ENCODE measurements around the gene NR2C2. TPM values are rescaled to one million over a fixed set of nuclear protein-coding genes. Genes with fewer than 3 reads are reported as not detected.

NR2C2 gene
- total RNA-seq, 1 donor from 2014 or later, result 56.0 TPM

DNA sequence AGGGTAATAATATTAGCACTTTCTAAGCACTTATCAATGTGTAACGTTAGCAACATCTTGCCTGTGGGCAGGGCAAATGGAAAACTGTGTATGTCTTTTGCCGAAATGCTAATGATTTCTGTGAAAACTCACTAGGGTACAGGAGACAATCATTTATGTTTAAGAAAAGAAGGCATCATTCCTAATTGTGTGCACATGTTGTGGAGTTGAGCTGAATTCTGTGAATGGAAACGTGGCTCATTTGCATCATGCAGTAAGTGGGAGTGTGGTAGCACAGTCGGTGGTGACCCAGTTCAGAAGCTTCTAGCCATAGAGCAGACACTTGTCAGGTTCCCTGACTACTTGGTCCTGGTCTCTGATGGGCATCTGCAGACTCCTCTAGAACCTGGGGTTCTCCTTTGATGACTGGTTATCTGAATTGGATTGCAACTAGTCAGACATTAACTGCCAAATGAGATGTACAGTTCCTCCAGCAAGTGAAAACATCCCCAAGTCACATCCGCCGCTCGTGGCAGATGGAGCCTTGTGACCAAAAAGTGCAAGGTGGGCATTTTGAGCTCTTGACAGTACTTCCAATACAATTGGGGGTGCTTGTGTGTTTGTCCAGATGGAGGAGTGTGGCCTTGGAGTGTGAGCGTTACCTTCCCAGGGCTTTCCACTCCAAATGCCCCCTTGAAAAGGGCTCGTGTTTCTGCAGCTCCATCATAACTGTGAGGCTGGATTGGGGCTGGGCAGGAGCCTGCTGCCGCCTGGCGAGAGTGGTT, 96.2 kb downstream of the NR2C2 start:
- no peak for DNase-seq (ENCODE audit: low spot score, unreplicated experiment)
- Mint-ChIP-seq H3K9me3 (ENCODE audit: low read depth) (no peaks in the 10 kb centered on the region), H3K4me1 (ENCODE audit: low read depth) (no peaks in the 10 kb centered on the region), H3K27ac (no peak overlapping the region), H3K27me3 (no peaks in the 10 kb centered on the region), H3K36me3 (ENCODE audit: insufficient read depth) (peaks cover 18% of the 10 kb centered on the region), H3K4me3 (ENCODE audit: low read depth) (no peak overlapping the region)
- TF ChIP-seq, protein P1, sequence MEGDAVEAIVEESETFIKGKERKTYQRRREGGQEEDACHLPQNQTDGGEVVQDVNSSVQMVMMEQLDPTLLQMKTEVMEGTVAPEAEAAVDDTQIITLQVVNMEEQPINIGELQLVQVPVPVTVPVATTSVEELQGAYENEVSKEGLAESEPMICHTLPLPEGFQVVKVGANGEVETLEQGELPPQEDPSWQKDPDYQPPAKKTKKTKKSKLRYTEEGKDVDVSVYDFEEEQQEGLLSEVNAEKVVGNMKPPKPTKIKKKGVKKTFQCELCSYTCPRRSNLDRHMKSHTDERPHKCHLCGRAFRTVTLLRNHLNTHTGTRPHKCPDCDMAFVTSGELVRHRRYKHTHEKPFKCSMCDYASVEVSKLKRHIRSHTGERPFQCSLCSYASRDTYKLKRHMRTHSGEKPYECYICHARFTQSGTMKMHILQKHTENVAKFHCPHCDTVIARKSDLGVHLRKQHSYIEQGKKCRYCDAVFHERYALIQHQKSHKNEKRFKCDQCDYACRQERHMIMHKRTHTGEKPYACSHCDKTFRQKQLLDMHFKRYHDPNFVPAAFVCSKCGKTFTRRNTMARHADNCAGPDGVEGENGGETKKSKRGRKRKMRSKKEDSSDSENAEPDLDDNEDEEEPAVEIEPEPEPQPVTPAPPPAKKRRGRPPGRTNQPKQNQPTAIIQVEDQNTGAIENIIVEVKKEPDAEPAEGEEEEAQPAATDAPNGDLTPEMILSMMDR (IDR thresholded peaks at IDR 0.05; ENCODE audit: unreplicated experiment), result no peak

DNA sequence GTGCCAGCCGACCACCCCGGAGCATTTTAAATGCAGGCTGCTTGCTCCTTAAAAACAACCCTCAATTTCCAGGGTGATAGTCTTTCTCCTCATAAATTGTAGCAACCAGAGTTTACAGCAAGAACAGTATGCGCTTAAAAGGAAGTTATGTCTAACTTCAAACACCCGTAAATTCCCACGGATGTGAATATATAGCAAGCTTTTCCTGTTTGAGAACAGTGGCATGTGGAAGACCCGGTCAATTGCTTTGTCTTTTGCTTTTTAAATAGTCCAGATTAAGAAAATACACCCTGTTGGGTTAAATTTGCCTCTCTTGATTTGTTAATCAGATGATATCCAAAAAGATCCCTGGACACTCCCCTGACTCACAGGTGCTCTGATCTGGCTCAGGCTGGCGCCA, 96.9 kb downstream of the NR2C2 start:
- Mint-ChIP-seq H3K4me1 (ENCODE audit: low read depth) (no peaks in the 10 kb centered on the region), H3K27me3 (no peaks in the 10 kb centered on the region), H3K27ac (no peak overlapping the region), H3K4me3 (ENCODE audit: low read depth) (no peak overlapping the region), H3K9me3 (ENCODE audit: low read depth) (no peaks in the 10 kb centered on the region), H3K36me3 (ENCODE audit: insufficient read depth) (peaks cover 19% of the 10 kb centered on the region)
- no peak for DNase-seq (ENCODE audit: low spot score, unreplicated experiment)
- TF ChIP-seq, protein P1 (IDR thresholded peaks at IDR 0.05; ENCODE audit: unreplicated experiment), result no peak

DNA sequence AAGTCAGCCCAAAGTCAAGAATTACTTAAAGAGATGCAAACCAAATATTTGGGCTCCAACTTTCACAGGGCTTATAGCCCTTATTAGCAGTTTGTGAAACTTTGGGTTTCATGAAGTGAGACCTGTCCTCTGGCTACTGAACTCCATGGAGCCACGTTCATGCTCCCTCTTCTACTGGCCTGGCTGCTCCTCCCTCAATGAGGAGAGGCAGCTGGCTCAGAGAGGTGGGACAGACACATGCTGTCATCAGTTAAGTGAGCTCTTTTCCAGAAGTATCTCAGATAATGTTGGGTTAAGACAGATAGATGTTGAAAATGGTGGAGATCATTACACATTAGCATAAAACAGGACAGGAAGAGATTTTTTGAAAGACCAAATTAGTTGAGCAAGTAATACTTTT, 98.3 kb downstream of the NR2C2 start:
- Mint-ChIP-seq H3K36me3 (ENCODE audit: insufficient read depth) (peaks cover 16% of the 10 kb centered on the region), H3K27me3 (no peaks in the 10 kb centered on the region), H3K4me3 (ENCODE audit: low read depth) (no peak overlapping the region), H3K9me3 (ENCODE audit: low read depth) (no peaks in the 10 kb centered on the region), H3K4me1 (ENCODE audit: low read depth) (no peaks in the 10 kb centered on the region), H3K27ac (no peak overlapping the region)
- DNase-seq (ENCODE audit: low spot score, unreplicated experiment), result no peak
- TF ChIP-seq, protein P1 (IDR thresholded peaks at IDR 0.05; ENCODE audit: unreplicated experiment), result no peak

DNA sequence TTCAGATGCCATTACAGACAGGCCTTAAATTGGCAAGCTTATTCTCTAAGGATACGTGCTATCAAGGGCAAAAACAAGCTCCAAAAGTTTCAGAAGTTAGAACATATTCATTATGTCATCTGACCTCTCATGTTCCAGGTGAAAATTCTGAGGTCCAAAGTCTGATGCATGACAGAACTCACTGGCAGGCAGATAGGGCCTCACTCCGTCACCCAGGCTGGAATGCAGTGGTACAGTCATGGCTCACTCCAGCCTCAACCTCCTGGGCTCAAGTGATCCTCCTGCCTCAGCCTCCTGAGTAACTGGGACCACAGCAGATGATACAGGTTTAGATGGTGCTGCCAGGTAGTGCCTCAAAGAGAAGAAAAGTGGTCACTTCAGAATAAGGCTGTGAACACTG, 102.2 kb downstream of the NR2C2 start:
- H3K9me3 Mint-ChIP-seq (ENCODE audit: low read depth), result no peaks in the 10 kb centered on the region
- H3K27me3 Mint-ChIP-seq, result no peaks in the 10 kb centered on the region
- no peak overlapping the region for H3K4me3 Mint-ChIP-seq (ENCODE audit: low read depth)
- H3K27ac Mint-ChIP-seq, result no peak overlapping the region
- TF ChIP-seq, protein P1 (IDR thresholded peaks at IDR 0.05; ENCODE audit: unreplicated experiment), result no peak
- DNase-seq (ENCODE audit: low spot score, unreplicated experiment), result no peak
- peaks cover 10% of the 10 kb centered on the region for H3K36me3 Mint-ChIP-seq (ENCODE audit: insufficient read depth)
- no peaks in the 10 kb centered on the region for H3K4me1 Mint-ChIP-seq (ENCODE audit: low read depth)

DNA sequence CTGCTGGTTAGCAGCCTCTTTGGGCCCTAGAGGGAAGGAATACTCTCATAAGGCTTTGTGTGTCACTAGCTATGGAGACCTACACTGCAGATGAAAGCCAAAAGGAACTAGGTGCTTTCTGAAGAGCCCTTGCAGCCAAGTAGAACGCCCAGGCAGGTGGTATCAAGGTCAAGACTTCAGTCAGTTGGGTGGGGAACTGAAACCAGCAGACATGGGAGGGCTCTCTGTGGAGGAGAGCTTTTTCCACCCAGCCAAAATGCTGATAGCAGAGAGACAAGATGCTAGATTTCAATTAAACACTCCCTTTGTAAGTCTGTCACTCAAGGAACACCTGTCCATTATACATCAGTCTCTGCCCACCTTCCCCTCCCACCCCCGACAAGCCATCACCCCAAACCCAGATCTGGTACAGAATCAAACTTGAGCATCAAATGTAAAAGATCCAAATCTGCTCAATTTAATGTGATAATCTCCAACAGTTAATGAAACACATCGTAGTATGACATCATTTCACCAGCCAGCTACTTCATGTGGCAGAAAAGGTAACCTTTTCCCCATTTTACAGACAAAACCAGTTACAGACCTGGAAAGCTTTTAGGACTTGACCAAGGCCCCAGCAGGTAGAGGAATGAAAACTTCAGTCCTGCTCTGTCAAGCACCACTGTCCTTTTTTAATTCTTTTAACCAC, 103.2 kb downstream of the NR2C2 start:
- Mint-ChIP-seq H3K4me3 (ENCODE audit: low read depth) (no peak overlapping the region), H3K9me3 (ENCODE audit: low read depth) (no peaks in the 10 kb centered on the region), H3K4me1 (ENCODE audit: low read depth) (no peaks in the 10 kb centered on the region), H3K36me3 (ENCODE audit: insufficient read depth) (peaks cover 12% of the 10 kb centered on the region), H3K27me3 (no peaks in the 10 kb centered on the region), H3K27ac (peak overlapping the region; percentile 40)
- TF ChIP-seq, protein P1 (IDR thresholded peaks at IDR 0.05; ENCODE audit: unreplicated experiment), result no peak
- DNase-seq (ENCODE audit: low spot score, unreplicated experiment), result no peak

Measured in progenitor cell of endocrine pancreas (in vitro differentiated cells).